MCF 10A (cell line): ENCODE measurements around the gene TMEM184B. TPM values are rescaled to one million over a fixed set of nuclear protein-coding genes. Genes with fewer than 3 reads are reported as not detected.

Experiments
- BruUV-seq: library from RNA; stranded (reverse); fragments of 400-500 nt; replicated peaks from 2 replicates; lab custom pipeline; 2021; lab: Mats Ljungman, UMichigan
- CTCF ChIA-PET: fragments of 300-600 bp; sonication (Branson Sonifier 250); formaldehyde crosslinking; extraction: SDS; loops from one replicate; lab custom pipeline; 2021; ENCODE audit warnings: antibody characterized with exemption, inconsistent platforms; lab: Yijun Ruan, JAX
- POLR2A ChIA-PET: fragments of 300-600, 350-650 bp; sonication (Branson Sonifier 250); formaldehyde crosslinking; extraction: SDS; loops from one replicate; lab custom pipeline; 2020; ENCODE audit warnings: antibody characterized with exemption, inconsistent platforms; lab: Yijun Ruan, JAX
- DNase-seq: peaks from one replicate; pipeline ENCODE4 v3.0.0-alpha.2; 2018; ENCODE audit not compliant: unreplicated experiment
- H3K27ac Mint-ChIP-seq: one replicate; pipeline ENCODE4 v1.8.0; 2022; ENCODE audit warnings: mild to moderate bottlenecking, low read depth, mixed read lengths; ENCODE audit not compliant: unreplicated experiment
- H3K27me3 Mint-ChIP-seq: one replicate; pipeline ENCODE4 v1.8.0; 2022; ENCODE audit warnings: mixed read lengths; ENCODE audit not compliant: insufficient read depth, unreplicated experiment
- H3K36me3 Mint-ChIP-seq: one replicate; pipeline ENCODE4 v1.8.0; 2022; ENCODE audit warnings: mild to moderate bottlenecking, moderate library complexity, mixed read lengths; ENCODE audit not compliant: insufficient read depth, unreplicated experiment
- H3K4me1 Mint-ChIP-seq: one replicate; pipeline ENCODE4 v1.8.0; 2022; ENCODE audit warnings: mixed read lengths; ENCODE audit not compliant: insufficient read depth, unreplicated experiment
- H3K4me3 Mint-ChIP-seq: one replicate; pipeline ENCODE4 v1.8.0; 2022; ENCODE audit warnings: mild to moderate bottlenecking, moderate library complexity, mixed read lengths; ENCODE audit not compliant: unreplicated experiment
- H3K9me3 Mint-ChIP-seq: one replicate; pipeline ENCODE4 v1.8.0; 2022; ENCODE audit warnings: mixed read lengths; ENCODE audit not compliant: unreplicated experiment
- intact Hi-C: fragments of 100-400 bp; cut with micrococcal nuclease; formaldehyde crosslinking; loops from 2 replicates; pipeline ENCODE4 v1.14.1; 2022
- total RNA-seq: library from RNA; stranded (reverse); gene quantifications from 2 replicates; pipeline ENCODE4 v1.2.3, GENCODE V29; 2022
- TF ChIP-seq, protein P1 (sequence below): fragments of 200-600 bp; IDR thresholded peaks from one replicate; pipeline ENCODE4 v1.8.0; 2022; ENCODE audit warnings: antibody characterized with exemption, mild to moderate bottlenecking; ENCODE audit not compliant: unreplicated experiment

TMEM184B gene
- total RNA-seq, 1 experiment from 2014 or later = 58.7 TPM

DNA sequence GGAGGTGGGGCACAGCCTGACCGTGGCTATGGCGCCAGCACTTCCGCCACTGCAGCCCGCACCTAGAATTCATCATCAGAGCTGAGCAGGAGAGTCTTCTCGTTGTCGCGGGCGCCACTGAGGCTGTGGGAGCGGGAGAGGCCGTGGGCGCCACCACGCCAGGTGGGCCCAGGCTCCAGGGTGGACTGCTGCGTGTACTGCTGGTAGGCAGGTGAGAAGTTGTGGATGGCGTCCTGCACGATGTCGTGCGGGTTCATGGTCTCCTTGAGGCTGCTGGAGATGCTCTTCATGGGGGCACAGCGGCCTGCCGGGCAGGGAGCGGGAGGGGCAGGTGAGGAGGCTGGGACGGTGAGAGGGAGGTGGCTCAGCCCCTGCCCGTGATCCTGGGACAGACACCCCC is 51.4 kb downstream of the TMEM184B start:
- no peaks in the 10 kb centered on the region for H3K9me3 Mint-ChIP-seq
- ChIA-PET CTCF (interaction anchor here (1.0 to 1.7 kb wide), 2 partner anchors 83 to 107 kb away, joined by 3 to 6 read pairs; no protein-coding TSS in a partner anchor), POLR2A (interaction anchor here (1.9 kb wide), 1 partner anchor 40 kb away, joined by 13 read pairs; the partner anchor contains the start of gene PLA2G6)
- H3K4me1 Mint-ChIP-seq = peaks cover 39% of the 10 kb centered on the region
- peak overlapping the region; percentile 28 for H3K4me3 Mint-ChIP-seq
- no peak for DNase-seq
- TF ChIP-seq, protein P1, sequence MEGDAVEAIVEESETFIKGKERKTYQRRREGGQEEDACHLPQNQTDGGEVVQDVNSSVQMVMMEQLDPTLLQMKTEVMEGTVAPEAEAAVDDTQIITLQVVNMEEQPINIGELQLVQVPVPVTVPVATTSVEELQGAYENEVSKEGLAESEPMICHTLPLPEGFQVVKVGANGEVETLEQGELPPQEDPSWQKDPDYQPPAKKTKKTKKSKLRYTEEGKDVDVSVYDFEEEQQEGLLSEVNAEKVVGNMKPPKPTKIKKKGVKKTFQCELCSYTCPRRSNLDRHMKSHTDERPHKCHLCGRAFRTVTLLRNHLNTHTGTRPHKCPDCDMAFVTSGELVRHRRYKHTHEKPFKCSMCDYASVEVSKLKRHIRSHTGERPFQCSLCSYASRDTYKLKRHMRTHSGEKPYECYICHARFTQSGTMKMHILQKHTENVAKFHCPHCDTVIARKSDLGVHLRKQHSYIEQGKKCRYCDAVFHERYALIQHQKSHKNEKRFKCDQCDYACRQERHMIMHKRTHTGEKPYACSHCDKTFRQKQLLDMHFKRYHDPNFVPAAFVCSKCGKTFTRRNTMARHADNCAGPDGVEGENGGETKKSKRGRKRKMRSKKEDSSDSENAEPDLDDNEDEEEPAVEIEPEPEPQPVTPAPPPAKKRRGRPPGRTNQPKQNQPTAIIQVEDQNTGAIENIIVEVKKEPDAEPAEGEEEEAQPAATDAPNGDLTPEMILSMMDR = no peak
- intact Hi-C loops = no loop called here
- no TSS peak for BruUV-seq
- H3K36me3 Mint-ChIP-seq = peaks cover 48% of the 10 kb centered on the region
- H3K27ac Mint-ChIP-seq = peak overlapping the region; percentile 97
- no peaks in the 10 kb centered on the region for H3K27me3 Mint-ChIP-seq

DNA sequence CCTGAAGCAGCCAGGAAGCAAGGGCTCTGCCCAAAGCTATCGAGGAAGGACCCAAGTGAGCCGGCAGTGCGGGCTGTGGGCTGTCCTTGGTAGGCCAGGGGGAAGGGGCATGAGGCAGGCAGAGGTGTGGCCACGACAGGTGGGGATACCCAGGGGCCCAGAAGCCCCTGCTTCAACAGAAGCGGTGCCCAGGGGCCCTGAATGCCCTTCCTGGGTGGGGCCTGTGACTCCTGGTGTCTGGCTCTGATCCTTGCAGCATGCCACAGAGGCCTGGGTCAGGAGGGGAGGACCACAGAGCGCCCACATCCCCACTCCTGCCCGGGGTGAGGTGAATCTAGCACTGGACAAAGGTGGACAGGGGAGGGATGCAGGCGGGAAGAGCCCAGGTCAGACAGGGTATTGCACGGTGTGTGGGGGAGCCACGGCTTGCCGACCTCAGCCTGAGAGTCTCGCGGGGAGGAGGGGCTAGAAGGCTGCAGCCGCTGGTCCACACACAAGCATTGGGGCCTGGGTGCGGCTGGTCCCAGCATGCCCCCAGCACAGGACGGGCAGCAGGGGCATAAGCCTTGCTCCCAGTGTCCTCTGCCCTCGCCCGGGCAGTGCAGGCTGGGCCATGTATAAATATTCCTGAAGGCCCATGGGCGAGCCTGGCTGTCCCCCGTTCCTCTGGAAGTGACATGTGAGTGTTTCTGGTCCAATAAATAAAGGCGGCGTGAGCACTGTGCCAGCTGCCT is 52.0 kb downstream of the TMEM184B start:
- TF ChIP-seq, protein P1 = no peak
- DNase-seq = no peak
- Mint-ChIP-seq H3K27ac (peak overlapping the region; percentile 97), H3K27me3 (no peaks in the 10 kb centered on the region), H3K4me1 (peaks cover 39% of the 10 kb centered on the region), H3K36me3 (peaks cover 51% of the 10 kb centered on the region), H3K4me3 (peak overlapping the region; percentile 28), H3K9me3 (no peaks in the 10 kb centered on the region)
- CTCF ChIA-PET = interaction anchor here (1.7 kb wide), 1 partner anchor 107 kb away, joined by 6 read pairs; no protein-coding TSS in a partner anchor
- intact Hi-C loops = no loop called here
- no TSS peak for BruUV-seq
- POLR2A ChIA-PET = interaction anchor here (0.9 to 4.8 kb wide), 4 partner anchors 8 to 40 kb away, joined by 4 to 64 read pairs (median 38); partner anchors contain the start of gene MAFF

- no TSS peak for BruUV-seq
- DNase-seq = no peak
- Mint-ChIP-seq H3K27ac (peak overlapping the region; percentile 97), H3K36me3 (peaks cover 56% of the 10 kb centered on the region), H3K4me1 (peaks cover 45% of the 10 kb centered on the region), H3K4me3 (no peak overlapping the region), H3K27me3 (no peaks in the 10 kb centered on the region), H3K9me3 (no peaks in the 10 kb centered on the region)
- intact Hi-C loops = no loop called here
- POLR2A ChIA-PET = interaction anchor here (0.9 to 4.8 kb wide), 5 partner anchors 9 to 41 kb away, joined by 3 to 64 read pairs (median 28); partner anchors contain the start of gene MAFF
- CTCF ChIA-PET = interaction anchor here (1.2 kb wide), 1 partner anchor 20 kb away, joined by 4 read pairs; no protein-coding TSS in a partner anchor
- TF ChIP-seq, protein P1 = no peak
Measured at GRCh38 chr22:38220163-38220562, 52.6 kb downstream of the TMEM184B start.

DNA sequence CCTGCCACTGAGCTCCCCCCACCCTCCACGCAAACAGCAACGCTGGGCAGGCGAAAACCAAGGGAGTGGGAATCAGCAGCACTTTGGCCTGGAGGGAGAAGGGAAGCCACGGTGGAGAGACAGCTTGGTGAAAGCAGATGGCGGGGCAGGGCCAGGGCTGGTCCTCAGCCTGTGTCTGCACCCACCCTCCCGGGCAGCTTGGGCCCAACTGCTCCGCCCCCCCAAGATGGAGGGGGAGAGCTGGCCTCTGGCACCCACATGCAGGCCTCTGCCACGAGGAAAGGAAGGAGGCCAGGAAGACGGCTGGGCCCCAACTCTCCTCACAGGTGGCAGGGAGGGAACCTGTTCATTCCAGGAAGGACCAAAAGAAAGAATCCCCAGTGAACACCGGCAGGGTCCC is 53.2 kb downstream of the TMEM184B start:
- ChIA-PET CTCF (interaction anchor here (0.5 to 1.3 kb wide), 4 partner anchors 20 to 322 kb away, joined by 3 to 4 read pairs (median 4); no protein-coding TSS in a partner anchor), POLR2A (interaction anchor here (1.1 to 4.8 kb wide), 9 partner anchors 10 to 479 kb away, joined by 3 to 64 read pairs (median 3); partner anchors contain the start of gene MAFF)
- no peaks in the 10 kb centered on the region for H3K27me3 Mint-ChIP-seq
- peaks cover 48% of the 10 kb centered on the region for H3K4me1 Mint-ChIP-seq
- H3K36me3 Mint-ChIP-seq = peaks cover 62% of the 10 kb centered on the region
- intact Hi-C loops = no loop called here
- TF ChIP-seq, protein P1 = no peak
- no peak for DNase-seq
- no peak overlapping the region for H3K4me3 Mint-ChIP-seq
- H3K27ac Mint-ChIP-seq = peak overlapping the region; percentile 97
- no TSS peak for BruUV-seq
- no peaks in the 10 kb centered on the region for H3K9me3 Mint-ChIP-seq
